GM19238 (cell line): ENCODE measurements around the gene DRD5.

Experiments used
- DNase-seq: peaks from one replicate; pipeline ENCODE4 v3.0.0; 2011; ENCODE audit warnings: low spot score; ENCODE audit not compliant: insufficient read length

DRD5 gene

GRCh38 chr4:9812501-9813340 is 31.3 kb downstream of the DRD5 start:
- DNase-seq, result no peak

GRCh38 chr4:9816285-9816684 is 34.9 kb downstream of the DRD5 start:
- DNase-seq, result no peak

GRCh38 chr4:9820343-9820742 is 38.9 kb downstream of the DRD5 start:
- no peak for DNase-seq

DNA sequence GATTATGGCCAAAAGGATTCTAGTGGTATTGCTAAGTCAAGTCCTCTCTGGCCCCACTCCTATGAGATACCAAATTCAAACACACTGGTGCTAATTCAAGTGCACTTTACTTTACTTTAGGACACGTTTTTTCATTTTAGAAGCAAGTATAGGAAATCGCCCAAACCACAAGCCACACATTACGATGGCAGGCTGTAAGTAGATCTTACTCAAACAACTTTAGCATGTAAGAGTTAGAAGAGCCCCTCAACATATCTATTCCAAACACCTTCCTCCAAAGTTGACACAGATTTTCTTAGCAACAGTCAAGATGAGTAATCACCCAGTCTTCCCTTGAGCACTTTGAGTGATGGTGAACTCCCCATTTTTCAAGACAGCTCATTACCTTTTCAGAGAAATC is 43.6 kb downstream of the DRD5 start:
- no peak for DNase-seq

GRCh38 chr4:9826551-9826950 is 45.1 kb downstream of the DRD5 start:
- no peak for DNase-seq

- no peak for DNase-seq
Observed at GRCh38 chr4:9832640-9833039, 51.2 kb downstream of the DRD5 start.

DNA sequence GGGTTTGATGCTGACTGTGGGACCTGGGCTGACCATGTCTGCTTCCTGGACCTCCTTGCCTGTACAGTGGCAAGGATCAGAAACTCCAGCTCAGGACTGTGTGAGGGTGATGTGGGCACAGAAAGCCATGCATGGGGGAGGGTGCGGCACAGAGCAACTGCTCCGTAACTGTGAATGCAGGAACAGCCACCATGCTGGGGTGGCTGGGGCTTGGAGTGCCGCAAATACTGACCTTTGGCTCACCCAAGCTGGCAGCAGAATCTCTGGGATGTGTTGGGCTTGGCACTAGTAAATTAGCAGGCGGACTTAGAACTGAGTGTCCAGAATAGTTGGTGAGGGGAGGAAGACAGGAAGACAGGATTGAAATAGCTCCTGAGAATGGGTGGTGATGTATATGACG is 52.0 kb downstream of the DRD5 start:
- DNase-seq, result no peak
